Fibroblast of lung (primary cell): Measurements from ENCODE around the gene NBPF1.
"Not testable (repeated sequence)": the region's sequence is repeated elsewhere in the genome, so short reads cannot be mapped to it uniquely, and the experiment has no call there.

Source experiments
- EZH2 ChIP-seq: IDR thresholded peaks from 2 replicates; pipeline ENCODE4 v1.5.1; 2012; ENCODE audit warnings: low read length, control low read depth, mild to moderate bottlenecking; ENCODE audit errors: missing control alignments
- TF ChIP-seq, protein P1 (sequence below), 2 donors: IDR thresholded peaks in 1 of 2; conservative IDR thresholded peaks in 1 of 2; 1 replicate in 1 of 2; 2 replicates in 1 of 2; pipeline ENCODE4 v1.5.1; 2011 to 2012; ENCODE audit warnings: low read length in 2 of 2, control low read depth in 1 of 2, inconsistent platforms in 1 of 2, low read depth in 1 of 2, mild to moderate bottlenecking in 1 of 2

- TF ChIP-seq, protein P1, sequence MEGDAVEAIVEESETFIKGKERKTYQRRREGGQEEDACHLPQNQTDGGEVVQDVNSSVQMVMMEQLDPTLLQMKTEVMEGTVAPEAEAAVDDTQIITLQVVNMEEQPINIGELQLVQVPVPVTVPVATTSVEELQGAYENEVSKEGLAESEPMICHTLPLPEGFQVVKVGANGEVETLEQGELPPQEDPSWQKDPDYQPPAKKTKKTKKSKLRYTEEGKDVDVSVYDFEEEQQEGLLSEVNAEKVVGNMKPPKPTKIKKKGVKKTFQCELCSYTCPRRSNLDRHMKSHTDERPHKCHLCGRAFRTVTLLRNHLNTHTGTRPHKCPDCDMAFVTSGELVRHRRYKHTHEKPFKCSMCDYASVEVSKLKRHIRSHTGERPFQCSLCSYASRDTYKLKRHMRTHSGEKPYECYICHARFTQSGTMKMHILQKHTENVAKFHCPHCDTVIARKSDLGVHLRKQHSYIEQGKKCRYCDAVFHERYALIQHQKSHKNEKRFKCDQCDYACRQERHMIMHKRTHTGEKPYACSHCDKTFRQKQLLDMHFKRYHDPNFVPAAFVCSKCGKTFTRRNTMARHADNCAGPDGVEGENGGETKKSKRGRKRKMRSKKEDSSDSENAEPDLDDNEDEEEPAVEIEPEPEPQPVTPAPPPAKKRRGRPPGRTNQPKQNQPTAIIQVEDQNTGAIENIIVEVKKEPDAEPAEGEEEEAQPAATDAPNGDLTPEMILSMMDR (conservative IDR thresholded peaks at IDR 0.05 in 1 of 2, IDR thresholded peaks at IDR 0.05 in 1 of 2; ENCODE audit: low read depth in 1 of 2, low read length in 2 of 2): not testable (repeated sequence)
- not testable (repeated sequence) for TF ChIP-seq EZH2
Observed at GRCh38 chr1:16602336-16603011, 10.9 kb downstream of the NBPF1 start.
